ENCODE measurements around the gene PCBP2. TPM values are rescaled to one million over a fixed set of nuclear protein-coding genes. Genes with fewer than 3 reads are reported as not detected.

Gene PCBP2
- polyA plus RNA-seq, 1 of the 3 experiments (the other 2 are of a cell fraction), result 368 TPM

DNA sequence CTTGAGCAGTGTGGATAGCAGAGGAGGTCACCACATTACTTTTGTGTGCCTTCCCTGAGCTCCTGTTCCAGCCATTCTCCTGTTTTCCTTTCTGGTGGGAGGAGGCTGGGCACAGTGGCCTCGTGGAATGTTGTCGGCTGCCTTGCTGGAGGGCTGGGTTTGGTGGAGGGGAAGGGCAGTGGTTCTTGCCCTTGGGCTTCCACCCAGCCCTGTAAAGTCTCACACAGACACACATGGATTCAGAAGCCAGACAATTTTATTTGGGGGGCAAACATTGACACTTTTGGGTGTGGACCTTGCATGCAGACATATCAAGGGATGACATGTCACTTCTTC is 54.5 kb downstream of the PCBP2 start:
- Histone ChIP-seq H3K79me2 (ENCODE audit: insufficient read depth) (peaks cover 24% of the 10 kb centered on the region), H3K9me3 (no peaks in the 10 kb centered on the region), H3K4me2 (peak overlapping the region; percentile 42; the same call in 1 of the 2 replicates), H3K9ac (no peak overlapping the region), H3K4me3 (ENCODE audit: low read depth in 2 of 2, low read length in 1 of 2) (no peak overlapping the region), H3K4me1 (ENCODE audit: control insufficient read depth in 1 of 2, insufficient read depth in 2 of 2, low read depth in 1 of 2, low read length in 1 of 2) (peaks cover 18 to 23% of the 10 kb centered on the region in 2 experiments), H2AFZ (ENCODE audit: low read depth) (no peak overlapping the region), H3F3A (replicated peaks; ENCODE audit: insufficient read depth) (peaks cover 32% of the 10 kb centered on the region), H4K20me1 (ENCODE audit: insufficient read depth) (no peaks in the 10 kb centered on the region), H3K9me2 (no peaks in the 10 kb centered on the region), H3K27me3 (ENCODE audit: insufficient read depth) (no peaks in the 10 kb centered on the region), H3K36me3 (replicated peaks in 1 of 2; ENCODE audit: control insufficient read depth in 1 of 2, insufficient read depth in 2 of 2, low read length in 1 of 2) (peaks cover 15 to 41% of the 10 kb centered on the region in 2 experiments), H3K27ac (ENCODE audit: low read depth in 2 of 2, low read length in 1 of 2) (peak overlapping the region in 1 of 2 experiments; percentile 54; a peak in 2 of 4 replicates)
- no peak for DNase-seq
- ChIA-PET CTCF (interaction anchor here (0.7 to 3.3 kb wide), 4 partner anchors 9 to 179 kb away, joined by 4 to 9 read pairs (median 6); no protein-coding TSS in a partner anchor), POLR2A (no interaction called here)
- 95% methylated on average over 2 of the region's 2 CpGs for WGBS (ENCODE audit: low lambda C conversion rate)
- no peak for TF ChIP-seq CHD2 (IDR thresholded peaks at IDR 0.05; ENCODE audit: low read length, partially characterized antibody)
- TF ChIP-seq, protein P1, sequence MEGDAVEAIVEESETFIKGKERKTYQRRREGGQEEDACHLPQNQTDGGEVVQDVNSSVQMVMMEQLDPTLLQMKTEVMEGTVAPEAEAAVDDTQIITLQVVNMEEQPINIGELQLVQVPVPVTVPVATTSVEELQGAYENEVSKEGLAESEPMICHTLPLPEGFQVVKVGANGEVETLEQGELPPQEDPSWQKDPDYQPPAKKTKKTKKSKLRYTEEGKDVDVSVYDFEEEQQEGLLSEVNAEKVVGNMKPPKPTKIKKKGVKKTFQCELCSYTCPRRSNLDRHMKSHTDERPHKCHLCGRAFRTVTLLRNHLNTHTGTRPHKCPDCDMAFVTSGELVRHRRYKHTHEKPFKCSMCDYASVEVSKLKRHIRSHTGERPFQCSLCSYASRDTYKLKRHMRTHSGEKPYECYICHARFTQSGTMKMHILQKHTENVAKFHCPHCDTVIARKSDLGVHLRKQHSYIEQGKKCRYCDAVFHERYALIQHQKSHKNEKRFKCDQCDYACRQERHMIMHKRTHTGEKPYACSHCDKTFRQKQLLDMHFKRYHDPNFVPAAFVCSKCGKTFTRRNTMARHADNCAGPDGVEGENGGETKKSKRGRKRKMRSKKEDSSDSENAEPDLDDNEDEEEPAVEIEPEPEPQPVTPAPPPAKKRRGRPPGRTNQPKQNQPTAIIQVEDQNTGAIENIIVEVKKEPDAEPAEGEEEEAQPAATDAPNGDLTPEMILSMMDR (IDR thresholded peaks at IDR 0.05), result no peak
- TF ChIP-seq ELF1 (IDR thresholded peaks at IDR 0.05), result no peak
- no peak for TF ChIP-seq NRF1 (IDR thresholded peaks at IDR 0.05; ENCODE audit: low read depth, low read length)
- TF ChIP-seq, protein P2, sequence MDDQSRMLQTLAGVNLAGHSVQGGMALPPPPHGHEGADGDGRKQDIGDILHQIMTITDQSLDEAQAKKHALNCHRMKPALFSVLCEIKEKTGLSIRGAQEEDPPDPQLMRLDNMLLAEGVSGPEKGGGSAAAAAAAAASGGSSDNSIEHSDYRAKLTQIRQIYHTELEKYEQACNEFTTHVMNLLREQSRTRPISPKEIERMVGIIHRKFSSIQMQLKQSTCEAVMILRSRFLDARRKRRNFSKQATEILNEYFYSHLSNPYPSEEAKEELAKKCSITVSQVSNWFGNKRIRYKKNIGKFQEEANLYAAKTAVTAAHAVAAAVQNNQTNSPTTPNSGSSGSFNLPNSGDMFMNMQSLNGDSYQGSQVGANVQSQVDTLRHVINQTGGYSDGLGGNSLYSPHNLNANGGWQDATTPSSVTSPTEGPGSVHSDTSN (IDR thresholded peaks at IDR 0.05), result no peak

DNA sequence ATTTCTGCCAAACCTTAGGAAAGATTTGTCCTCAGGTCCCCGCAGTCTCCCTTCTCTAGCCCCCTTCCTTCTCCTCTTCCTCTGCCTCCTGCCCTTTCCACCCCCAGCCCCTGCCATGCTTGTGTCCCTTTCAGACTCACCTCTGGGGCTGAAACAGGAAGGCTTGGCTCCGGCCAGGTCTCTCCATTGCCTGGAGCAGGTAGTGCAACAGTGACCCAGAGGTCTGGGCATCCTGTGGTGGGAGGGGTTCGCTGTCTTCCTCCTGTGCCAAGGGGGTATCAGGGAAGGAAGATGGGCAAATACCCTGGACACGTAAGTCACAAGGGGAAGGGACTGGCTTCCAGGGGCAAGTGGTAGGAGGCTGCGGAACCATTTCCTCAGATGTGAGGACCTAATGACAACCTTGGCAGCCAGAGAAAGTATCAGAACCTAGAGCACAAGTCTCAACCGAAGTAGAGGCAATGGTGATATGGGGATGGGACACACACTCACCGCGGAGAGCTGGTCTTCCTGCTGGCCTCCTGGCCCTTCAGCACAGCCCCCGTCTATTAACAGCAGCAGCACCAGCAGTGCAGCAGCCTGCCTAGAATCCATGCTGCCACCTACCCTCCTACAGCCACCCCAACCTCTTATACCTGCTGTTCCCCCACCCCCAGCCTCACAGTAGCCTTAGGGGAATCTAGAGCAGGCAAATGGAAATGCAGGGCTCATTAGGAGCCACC is 55.1 kb downstream of the PCBP2 start, which contains the start of gene NPFF:
Gene NPFF, minus strand, starts transcription at position 604 of the 722 bp plus-strand sequence. Its CDS starts 10 bp downstream, at position 594.
- Histone ChIP-seq H3K79me2 (ENCODE audit: insufficient read depth) (peaks cover 18% of the 10 kb centered on the region), H2AFZ (ENCODE audit: low read depth) (no peak within 1 kb of the TSS), H3K4me1 (ENCODE audit: control insufficient read depth in 1 of 2, insufficient read depth in 2 of 2, low read depth in 1 of 2, low read length in 1 of 2) (peaks cover 12 to 23% of the 10 kb centered on the region in 2 experiments), H3K4me2 (peak within 1 kb of the TSS; percentile 42; the same call in 1 of the 2 replicates), H3K36me3 (replicated peaks in 1 of 2; ENCODE audit: control insufficient read depth in 1 of 2, insufficient read depth in 2 of 2, low read length in 1 of 2) (peaks cover 16 to 46% of the 10 kb centered on the region in 2 experiments), H3K27ac (ENCODE audit: low read depth in 2 of 2, low read length in 1 of 2) (peak within 1 kb of the TSS in 1 of 2 experiments; percentile 54; a peak in 2 of 4 replicates), H4K20me1 (ENCODE audit: insufficient read depth) (no peaks in the 10 kb centered on the region), H3F3A (replicated peaks; ENCODE audit: insufficient read depth) (peaks cover 32% of the 10 kb centered on the region), H3K9me3 (no peaks in the 10 kb centered on the region), H3K9ac (no peak within 1 kb of the TSS), H3K27me3 (ENCODE audit: insufficient read depth) (no peaks in the 10 kb centered on the region), H3K9me2 (no peaks in the 10 kb centered on the region), H3K4me3 (ENCODE audit: low read depth in 2 of 2, low read length in 1 of 2) (peak within 1 kb of the TSS in 1 of 2 experiments; percentile 21; a peak in 1 of 4 replicates)
- 92% methylated on average over 6 of the region's 9 CpGs for WGBS (ENCODE audit: low lambda C conversion rate)
- POLR2A ChIA-PET, result interaction anchor here (1.0 kb wide), 1 partner anchor 155 kb away, joined by 3 read pairs; no protein-coding TSS in a partner anchor
- TF ChIP-seq, protein P3, sequence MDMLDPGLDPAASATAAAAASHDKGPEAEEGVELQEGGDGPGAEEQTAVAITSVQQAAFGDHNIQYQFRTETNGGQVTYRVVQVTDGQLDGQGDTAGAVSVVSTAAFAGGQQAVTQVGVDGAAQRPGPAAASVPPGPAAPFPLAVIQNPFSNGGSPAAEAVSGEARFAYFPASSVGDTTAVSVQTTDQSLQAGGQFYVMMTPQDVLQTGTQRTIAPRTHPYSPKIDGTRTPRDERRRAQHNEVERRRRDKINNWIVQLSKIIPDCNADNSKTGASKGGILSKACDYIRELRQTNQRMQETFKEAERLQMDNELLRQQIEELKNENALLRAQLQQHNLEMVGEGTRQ (IDR thresholded peaks at IDR 0.05; ENCODE audit: borderline replicate concordance, low read depth, low read length), result no peak
- no peak for TF ChIP-seq RXRA (IDR thresholded peaks at IDR 0.05; ENCODE audit: borderline replicate concordance, low read depth)
- CTCF ChIA-PET, result interaction anchor here (2.3 to 4.0 kb wide), 7 partner anchors 8 to 180 kb away, joined by 9 to 26 read pairs (median 18); partner anchors contain the start of gene MAP3K12
- no peak for DNase-seq
